ENCODE measurements around the gene THAP7.
"Not testable (repeated sequence)": the region's sequence is repeated elsewhere in the genome, so short reads cannot be mapped to it uniquely, and the experiment has no call there.

The THAP7 gene

DNA sequence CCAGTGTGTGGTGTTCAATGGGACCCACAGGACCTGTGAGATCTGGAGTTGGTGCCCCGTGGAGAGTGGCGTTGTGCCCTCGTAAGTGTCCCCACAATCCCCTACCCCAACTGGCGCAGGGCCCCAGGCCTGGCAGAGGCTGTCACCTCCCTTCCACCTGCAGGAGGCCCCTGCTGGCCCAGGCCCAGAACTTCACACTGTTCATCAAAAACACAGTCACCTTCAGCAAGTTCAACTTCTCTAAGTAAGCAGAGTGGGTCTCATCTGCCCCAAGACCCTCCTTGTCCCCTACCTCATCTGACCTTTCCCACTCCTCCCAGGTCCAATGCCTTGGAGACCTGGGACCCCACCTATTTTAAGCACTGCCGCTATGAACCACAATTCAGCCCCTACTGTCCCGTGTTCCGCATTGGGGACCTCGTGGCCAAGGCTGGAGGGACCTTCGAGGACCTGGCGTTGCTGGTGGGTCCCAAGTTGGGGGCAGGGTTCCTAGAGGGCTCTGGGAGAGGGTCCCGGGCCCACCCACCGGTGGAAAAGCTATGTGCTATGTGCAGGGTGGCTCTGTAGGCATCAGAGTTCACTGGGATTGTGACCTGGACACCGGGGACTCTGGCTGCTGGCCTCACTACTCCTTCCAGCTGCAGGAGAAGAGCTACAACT is 21.2 kb upstream of the THAP7 start:
- H3K27me3 Mint-ChIP-seq: no peaks in the 10 kb centered on the region
- H3K27ac Mint-ChIP-seq: peak overlapping the region in 1 of 2 donors; percentile 44
- peak; percentile 34 for ATAC-seq
- no peaks in the 10 kb centered on the region for H3K9me3 Mint-ChIP-seq
- H3K4me3 Mint-ChIP-seq: no peak overlapping the region
- H3K4me1 Mint-ChIP-seq: peaks cover 23% of the 10 kb centered on the region
- DNase-seq: no peak

DNA sequence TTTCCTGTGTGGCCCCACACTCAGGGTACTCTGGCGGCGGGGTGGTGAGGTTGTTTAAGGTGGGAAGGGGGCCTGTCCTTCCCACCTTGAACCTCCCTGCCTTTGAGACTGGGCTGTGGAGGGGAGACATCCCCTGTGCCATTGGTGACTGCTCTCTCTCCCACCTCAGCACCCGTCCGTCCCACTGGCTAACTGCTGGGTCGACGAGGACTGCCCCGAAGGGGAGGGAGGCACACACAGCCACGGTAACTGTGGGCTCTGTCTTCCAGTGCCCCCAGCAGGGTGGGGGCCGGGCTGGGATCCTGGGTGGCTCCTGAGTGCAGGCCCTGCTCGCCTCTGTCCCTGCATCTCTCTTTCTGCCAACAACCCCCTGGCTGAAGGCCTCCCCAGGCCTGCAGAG is 20.6 kb upstream of the THAP7 start:
- ATAC-seq (no peak), DNase-seq (no peak)
- Mint-ChIP-seq H3K27ac (peak overlapping the region in 1 of 2 donors; percentile 44), H3K4me1 (peaks cover 23% of the 10 kb centered on the region), H3K9me3 (no peaks in the 10 kb centered on the region), H3K27me3 (no peaks in the 10 kb centered on the region), H3K4me3 (no peak overlapping the region)

DNA sequence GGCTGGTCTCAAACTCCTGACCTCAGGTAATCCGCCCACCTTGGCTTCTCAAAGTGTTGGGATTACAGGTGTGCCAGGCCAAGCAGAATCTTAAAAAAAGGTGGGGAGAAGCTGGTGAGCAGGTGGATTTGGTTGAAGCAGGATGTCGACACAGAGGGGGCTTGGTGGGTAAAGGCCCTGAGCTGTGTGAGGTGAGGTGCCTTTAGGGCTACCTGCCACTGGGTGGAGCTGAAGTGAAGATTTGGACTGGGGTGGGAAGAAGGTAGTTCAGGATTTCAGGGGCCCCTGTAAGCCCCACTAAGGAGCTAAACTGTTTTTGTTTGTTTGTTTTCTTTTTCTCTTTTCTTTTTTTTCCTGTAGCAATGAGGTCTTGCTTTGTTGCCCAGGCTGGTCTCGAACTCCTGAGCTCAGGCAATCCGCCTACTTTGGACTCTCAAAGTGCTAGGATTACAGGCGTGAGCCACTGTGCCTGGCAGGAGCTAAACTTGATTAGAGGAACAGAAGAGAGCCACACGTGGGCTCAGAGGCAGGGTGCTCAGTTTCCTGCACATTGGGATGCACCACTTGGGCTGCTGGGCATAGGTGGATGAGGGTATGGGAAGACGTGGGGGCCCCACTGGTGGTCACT is 19.0 kb upstream of the THAP7 start:
- peak in 1 of 2 donors; percentile 44 for DNase-seq
- Mint-ChIP-seq H3K9me3 (no peaks in the 10 kb centered on the region), H3K4me3 (no peak overlapping the region), H3K4me1 (peaks cover 19% of the 10 kb centered on the region), H3K27me3 (no peaks in the 10 kb centered on the region), H3K27ac (no peak overlapping the region)
- ATAC-seq: peak; percentile 78

DNA sequence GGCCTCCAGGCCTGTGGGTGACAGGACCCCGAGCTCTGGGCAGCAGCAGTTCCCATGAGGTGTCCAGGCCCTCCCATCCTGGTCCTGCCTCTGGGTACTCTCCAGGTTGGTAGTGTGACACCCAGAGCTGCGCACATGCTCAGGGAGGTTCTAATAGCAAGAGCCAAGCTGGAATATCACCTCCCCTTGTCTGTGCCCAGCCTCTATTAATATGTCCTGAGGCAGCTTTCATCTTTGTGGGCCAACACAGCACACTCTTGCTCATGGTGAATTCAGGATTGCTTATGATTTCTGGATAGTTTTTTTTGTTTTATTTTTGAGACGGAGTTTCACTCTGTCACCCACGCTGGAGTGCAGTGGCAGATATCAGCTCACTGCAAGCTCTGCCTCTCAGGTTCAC is 16.4 kb upstream of the THAP7 start:
- Mint-ChIP-seq H3K4me1 (peaks cover 18% of the 10 kb centered on the region), H3K4me3 (no peak overlapping the region), H3K9me3 (no peaks in the 10 kb centered on the region), H3K27me3 (no peaks in the 10 kb centered on the region), H3K27ac (peak overlapping the region in 1 of 2 donors; percentile 20)
- ATAC-seq (no peak), DNase-seq (no peak)

DNA sequence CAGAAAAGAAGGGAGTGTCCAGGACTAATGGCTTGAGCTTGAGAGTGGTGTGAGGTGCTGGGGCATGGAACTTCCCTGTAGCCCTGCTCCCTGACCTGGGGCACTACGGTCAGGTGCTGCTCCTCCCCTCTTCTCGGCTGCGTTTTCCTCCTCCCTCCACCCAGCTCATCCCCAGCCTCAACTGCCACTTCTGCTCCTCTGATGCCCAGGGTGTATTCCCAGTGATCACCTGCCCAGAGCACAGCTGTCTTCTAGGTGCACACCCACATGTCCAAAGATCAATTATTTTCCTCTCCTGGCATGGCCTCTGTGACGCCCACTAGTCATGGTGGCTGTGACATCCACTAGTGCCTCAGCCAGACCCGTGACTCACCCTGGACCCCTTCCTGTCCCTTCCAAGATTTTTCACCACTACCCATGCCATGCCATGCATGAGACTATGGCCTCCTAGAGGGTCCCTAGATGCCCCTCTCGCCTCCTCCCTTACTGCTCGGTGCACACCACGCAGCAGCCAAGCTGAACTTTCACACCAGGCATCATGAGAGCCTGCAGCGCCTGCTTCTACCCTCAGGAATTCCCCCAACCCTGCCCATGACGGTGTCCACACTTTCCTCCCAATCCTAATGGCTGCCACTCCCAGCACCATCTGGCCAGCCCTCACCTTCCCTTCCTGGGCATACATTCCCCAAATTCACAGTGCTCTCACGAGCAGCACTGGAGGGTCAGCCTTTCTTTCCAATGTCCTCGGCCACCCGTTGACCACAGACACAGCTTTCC is 14.9 kb upstream of the THAP7 start:
- H3K27ac Mint-ChIP-seq: no peak overlapping the region
- H3K9me3 Mint-ChIP-seq: no peaks in the 10 kb centered on the region
- peaks cover 18% of the 10 kb centered on the region for H3K4me1 Mint-ChIP-seq
- no peak overlapping the region for H3K4me3 Mint-ChIP-seq
- H3K27me3 Mint-ChIP-seq: no peaks in the 10 kb centered on the region
- DNase-seq (no peak), ATAC-seq (no peak)

DNA sequence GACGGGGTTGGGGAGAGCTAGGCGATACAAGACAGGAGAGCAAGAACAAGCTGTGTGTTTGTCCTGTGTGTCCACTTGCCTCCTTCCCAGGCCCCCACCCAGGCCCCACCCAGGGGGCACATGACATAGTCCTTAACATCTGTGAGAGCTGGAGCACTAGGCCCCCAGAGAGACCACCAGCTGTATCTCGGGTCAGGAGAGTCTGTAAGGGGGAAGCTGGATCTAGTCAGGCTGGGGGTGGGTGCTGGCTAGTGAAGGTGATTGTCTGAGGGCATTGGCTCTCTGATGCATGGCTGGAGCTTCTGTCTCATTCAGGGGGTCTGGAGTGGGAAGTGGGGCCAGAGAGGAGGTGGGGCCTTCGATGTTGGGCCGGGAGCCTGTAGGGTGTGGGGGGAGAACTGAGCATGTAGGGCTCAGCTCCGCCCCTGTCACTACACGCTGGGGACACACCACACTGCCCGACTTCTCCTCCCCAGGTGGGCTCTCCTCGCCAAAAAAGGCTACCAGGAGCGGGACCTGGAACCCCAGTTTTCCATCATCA is 13.6 kb upstream of the THAP7 start:
- Mint-ChIP-seq H3K27me3 (no peaks in the 10 kb centered on the region), H3K4me1 (peaks cover 18% of the 10 kb centered on the region), H3K27ac (no peak overlapping the region), H3K4me3 (peak overlapping the region; percentile 21 to 98), H3K9me3 (no peaks in the 10 kb centered on the region)
- DNase-seq (no peak), ATAC-seq (no peak)

DNA sequence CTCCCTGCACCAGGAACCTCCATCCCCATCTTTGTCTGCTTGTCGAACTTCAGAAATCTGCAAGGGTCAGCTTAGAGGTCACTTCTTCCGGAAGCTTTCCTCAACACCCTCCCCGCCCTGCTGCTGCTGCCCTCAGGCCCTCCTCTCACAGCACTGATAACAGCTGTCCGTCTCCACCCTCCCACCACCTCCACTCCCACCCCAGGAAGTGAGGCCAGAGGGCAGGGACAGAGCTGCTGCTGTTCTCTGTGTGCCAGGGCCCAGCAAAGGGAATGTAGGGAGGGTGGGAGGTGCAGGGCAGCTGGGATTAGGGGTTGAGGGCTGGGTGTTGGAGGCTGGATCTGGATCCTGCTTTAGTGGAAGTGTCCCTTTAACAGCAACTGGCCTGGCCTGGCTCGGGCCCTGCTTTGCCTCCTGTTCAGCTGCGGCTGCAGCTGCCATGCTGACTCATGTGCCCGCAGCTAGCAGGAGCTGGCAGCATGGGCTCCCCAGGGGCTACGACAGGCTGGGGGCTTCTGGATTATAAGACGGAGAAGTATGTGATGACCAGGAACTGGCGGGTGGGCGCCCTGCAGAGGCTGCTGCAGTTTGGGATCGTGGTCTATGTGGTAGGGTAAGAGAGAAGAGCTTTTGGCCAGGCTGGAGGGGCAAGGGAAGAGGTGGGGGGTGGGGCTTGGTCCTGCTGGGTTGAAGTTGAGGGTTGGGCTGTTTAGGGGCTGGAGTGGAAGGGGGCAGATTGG is 13.0 kb upstream of the THAP7 start, which contains the start of gene P2RX6:
Gene P2RX6, plus strand, starts transcription at position 440 of the 740 bp plus-strand sequence. Its CDS starts 10 bp downstream, at position 450.
- DNase-seq: no peak
- Mint-ChIP-seq H3K4me1 (peaks cover 18% of the 10 kb centered on the region), H3K27ac (peak within 1 kb of the TSS; percentile 82 to 89), H3K4me3 (peak within 1 kb of the TSS; percentile 92 to 98), H3K9me3 (no peaks in the 10 kb centered on the region), H3K27me3 (no peaks in the 10 kb centered on the region)
- no peak for ATAC-seq

DNA sequence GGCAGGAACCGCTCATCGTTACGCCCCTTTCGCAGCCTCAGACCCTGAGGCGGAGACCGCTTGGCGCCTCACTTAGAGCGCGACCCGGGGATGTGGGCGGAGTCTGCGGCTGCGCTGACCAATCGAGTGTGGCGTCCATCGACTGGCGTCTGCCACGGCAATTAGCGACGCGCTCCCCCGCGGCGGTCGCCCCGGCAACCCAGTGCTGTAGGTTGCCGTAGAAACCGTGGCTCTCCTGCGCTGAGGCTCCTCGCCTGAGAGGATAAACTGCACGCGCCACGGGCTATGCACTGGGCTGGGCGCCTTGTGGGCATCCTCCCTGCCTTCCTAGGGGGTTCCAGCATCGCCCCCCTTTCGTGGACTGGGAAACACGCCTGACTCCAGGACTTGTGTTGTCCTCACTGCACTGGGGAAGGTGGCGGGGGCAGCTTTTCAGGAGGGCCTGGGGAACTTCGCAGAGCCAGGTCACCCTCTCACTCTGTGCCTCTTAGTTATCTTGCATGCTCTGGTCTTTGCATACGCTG is 12.3 kb upstream of the THAP7 start:
- DNase-seq: peak; percentile 86 to 90
- Mint-ChIP-seq H3K9me3 (no peaks in the 10 kb centered on the region), H3K27me3 (no peaks in the 10 kb centered on the region), H3K4me1 (peaks cover 18% of the 10 kb centered on the region), H3K27ac (peak overlapping the region; percentile 82 to 89), H3K4me3 (peak overlapping the region; percentile 92 to 98)
- peak; percentile 95 for ATAC-seq

DNA sequence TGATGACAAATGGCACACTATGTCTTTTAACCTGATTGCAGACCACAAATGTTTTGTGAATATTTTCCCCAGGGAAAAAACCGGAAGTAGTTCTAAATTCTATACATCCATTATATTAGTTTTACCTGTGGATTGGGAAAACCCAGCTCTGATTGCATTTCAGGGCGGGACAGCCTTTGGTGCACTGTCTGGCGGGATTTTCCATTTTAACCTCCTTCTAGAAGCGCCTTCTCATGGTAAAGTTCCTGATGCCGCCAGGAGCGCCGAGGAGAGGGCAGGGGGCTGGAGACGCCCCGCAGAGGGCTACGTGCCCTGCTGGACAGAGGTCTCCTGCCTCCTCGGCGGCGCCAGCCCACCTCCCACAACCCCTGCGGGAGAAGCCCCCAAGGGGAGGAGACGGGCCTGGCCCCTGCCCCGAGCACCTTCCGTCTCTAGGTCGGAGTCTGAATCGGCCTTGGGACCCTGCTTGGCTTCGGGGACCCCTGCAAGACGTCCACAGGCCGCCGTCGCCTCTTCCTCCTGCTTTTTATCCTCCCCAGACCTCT is 11.8 kb upstream of the THAP7 start:
- Mint-ChIP-seq H3K9me3 (no peaks in the 10 kb centered on the region), H3K27ac (peak overlapping the region; percentile 82 to 89), H3K27me3 (no peaks in the 10 kb centered on the region), H3K4me3 (peak overlapping the region; percentile 92 to 98), H3K4me1 (peaks cover 18% of the 10 kb centered on the region)
- ATAC-seq: no peak
- DNase-seq: no peak

DNA sequence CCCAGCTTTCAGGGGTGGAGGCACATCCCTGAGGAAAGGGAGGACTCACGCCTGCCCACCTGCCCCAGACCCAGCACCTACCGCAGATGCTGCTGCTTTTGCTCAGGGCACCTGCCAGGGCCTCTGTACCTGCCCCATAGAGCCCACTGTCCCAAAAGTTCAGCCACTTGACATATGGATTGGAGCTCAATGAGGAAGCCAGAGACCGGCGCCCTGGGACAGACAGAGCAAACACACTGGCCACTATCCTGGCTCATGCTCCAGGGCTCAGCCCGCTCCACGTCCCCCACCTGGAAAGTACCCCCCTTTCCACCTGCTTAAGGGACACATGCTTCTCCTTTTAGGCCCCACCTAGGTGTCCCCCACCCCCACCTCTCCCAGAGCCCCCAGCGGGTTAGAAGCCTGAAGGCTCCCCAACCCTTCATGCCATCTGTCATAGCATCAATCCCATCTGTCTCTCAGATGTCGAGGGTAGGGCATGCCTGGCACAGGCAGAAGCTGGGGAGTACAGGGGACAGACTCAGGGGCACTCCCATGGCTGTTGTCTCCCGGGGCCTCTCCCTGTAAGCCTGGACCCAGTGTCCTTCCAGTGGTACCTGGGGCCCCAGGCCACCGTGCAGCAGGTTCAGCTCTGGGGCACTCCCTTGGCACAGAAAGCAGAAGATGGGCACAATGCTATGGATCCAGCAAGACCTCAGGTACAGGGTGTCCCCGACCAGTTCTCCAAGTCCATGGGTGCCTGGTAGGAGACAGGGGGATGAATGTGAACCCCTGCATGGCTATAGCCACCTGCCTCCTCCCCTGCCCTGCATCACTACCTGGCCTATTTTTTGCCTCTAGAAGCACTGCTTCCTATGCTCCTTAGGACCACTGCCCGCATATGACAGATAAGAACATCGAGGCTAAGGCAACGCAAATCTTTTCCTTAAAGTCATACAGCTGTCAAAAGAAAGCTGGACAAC is 10.8 kb upstream of the THAP7 start:
- H3K4me3 Mint-ChIP-seq: peak overlapping the region; percentile 92 to 98
- H3K9me3 Mint-ChIP-seq: no peaks in the 10 kb centered on the region
- peaks cover 18% of the 10 kb centered on the region for H3K4me1 Mint-ChIP-seq
- no peak for DNase-seq
- no peaks in the 10 kb centered on the region for H3K27me3 Mint-ChIP-seq
- no peak overlapping the region for H3K27ac Mint-ChIP-seq
- ATAC-seq: no peak

DNA sequence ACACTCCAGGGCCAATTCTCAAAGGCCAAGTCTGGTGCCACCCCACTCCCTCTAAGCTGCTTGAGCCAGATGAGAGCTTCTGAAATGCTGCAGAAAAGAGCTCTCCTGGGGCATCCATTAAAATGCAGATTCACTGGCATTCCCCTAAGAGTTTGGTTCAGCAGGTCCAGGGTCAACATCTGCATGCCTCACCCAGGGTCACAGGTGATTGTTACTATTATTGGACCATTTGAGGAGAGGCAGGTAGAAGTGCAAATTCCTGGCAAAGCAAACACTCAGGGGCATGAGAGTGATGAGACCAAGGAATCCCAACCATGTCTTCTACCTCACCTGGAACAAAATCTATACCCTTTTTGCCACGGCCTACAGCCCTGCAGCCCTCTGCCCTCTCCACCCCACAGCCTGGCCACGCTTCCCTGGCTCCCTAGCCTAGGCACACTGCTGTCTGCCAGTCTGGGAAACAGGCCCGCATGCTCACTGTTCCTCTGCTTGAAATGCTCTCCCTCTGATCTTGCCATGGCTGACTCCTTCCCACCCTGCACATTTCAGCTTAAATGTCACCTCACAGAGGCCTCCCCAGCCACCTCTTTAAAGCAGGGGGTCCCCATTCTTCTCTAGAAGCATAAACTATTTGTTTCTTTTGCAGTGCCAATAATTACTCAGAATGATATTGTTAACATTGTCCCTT is 8.7 kb upstream of the THAP7 start:
- H3K4me3 Mint-ChIP-seq: no peak overlapping the region
- H3K4me1 Mint-ChIP-seq: peaks cover 18% of the 10 kb centered on the region
- H3K27ac Mint-ChIP-seq: no peak overlapping the region
- H3K27me3 Mint-ChIP-seq: no peaks in the 10 kb centered on the region
- no peaks in the 10 kb centered on the region for H3K9me3 Mint-ChIP-seq
- DNase-seq (no peak), ATAC-seq (no peak)

DNA sequence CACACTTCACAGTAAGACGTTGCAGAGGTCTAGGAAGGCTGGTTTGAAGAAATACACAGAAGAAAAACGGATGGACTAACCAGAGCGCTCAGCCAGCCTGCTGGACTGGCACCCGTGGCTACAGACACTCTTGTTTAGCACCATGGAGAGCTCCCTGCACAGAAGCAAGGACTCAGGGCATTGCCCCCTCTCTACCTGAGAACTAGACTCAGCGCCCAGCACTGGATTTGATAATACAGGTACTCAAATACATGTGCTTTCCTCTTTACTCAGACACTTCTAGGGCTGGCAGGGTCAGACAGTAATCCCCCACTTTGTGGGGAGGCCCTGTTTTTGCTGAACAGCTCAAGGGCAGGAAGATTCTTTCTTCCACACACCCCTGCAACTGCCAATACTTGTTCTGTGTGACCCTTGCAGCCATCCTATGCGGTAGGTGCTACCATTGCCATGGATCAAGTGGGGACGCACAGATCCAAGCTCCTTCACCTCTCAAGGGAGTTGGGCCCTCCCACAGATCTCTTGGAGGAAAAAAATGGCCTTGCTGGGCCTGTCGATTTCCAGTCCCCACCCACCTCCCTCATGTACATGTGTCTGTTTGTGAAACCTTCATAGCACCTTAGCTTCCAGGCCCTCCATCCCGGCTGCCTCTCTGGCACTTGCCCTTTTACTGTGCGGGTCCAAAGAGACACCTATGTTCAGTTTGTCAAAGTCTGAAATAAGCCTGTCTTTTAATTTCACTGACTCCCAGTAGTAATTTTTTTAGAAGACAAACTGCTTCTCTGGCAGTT is 7.9 kb upstream of the THAP7 start:
- Mint-ChIP-seq H3K27ac (no peak overlapping the region), H3K4me1 (peaks cover 12% of the 10 kb centered on the region), H3K9me3 (no peaks in the 10 kb centered on the region), H3K4me3 (no peak overlapping the region), H3K27me3 (no peaks in the 10 kb centered on the region)
- DNase-seq (no peak), ATAC-seq (no peak)

DNA sequence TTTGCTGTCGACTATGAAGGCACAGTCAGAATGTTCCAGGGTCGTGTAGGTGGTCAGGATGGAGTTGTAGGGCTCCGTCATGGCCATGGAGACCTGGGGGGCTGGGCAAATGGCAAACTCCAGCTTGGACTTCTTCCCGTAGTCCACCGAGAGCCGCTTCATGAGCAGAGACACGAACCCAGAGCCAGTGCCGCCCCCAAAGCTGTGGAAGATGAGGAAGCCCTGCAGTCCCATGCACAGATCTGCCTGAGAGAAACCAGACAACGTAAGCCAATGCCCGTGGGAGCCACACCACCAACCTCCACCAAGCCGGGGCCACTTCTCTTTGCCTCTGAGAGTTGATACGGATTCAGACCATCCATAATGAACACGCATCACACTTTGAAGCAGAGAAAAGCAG is 7.3 kb upstream of the THAP7 start:
- not testable (repeated sequence) for H3K4me3 Mint-ChIP-seq, ATAC-seq, H3K9me3 Mint-ChIP-seq, H3K27me3 Mint-ChIP-seq, H3K4me1 Mint-ChIP-seq, H3K27ac Mint-ChIP-seq, DNase-seq

Measured in stimulated activated naive CD8-positive, alpha-beta T cell treated with anti-CD3 and anti-CD28 coated beads, Interleukin-15, amount 100 ng/mL, for 72 hours (primary cell).